ENCODE data around the gene INCA1. TPM values are rescaled to one million over a fixed set of nuclear protein-coding genes. Genes with fewer than 3 reads are reported as not detected.

Gene INCA1
- total and polyA plus RNA-seq, 2 of the 13 experiments (the other 11 are each of a cell fraction or from before 2014, with no cell fraction given): 0.93 to 2.6 TPM

- TF ChIP-seq ETS1 (CRISPR knock-in tag; IDR thresholded peaks at IDR 0.05) (no peak), ZNF577 (CRISPR knock-in tag; IDR thresholded peaks at IDR 0.05; ENCODE audit: borderline replicate concordance, low read depth) (no peak), ZNF792 (CRISPR knock-in tag; IDR thresholded peaks at IDR 0.05) (peak; percentile 22), ZNF737 (CRISPR knock-in tag; IDR thresholded peaks at IDR 0.05; ENCODE audit: borderline replicate concordance) (no peak), ZNF652 (CRISPR knock-in tag; IDR thresholded peaks at IDR 0.05; ENCODE audit: borderline replicate concordance, low read depth) (peak; percentile 97), JUND (CRISPR knock-in tag; IDR thresholded peaks at IDR 0.05) (no peak), MEIS1 (CRISPR knock-in tag; IDR thresholded peaks at IDR 0.05; ENCODE audit: borderline replicate concordance) (no peak), FOXJ3 (CRISPR knock-in tag; IDR thresholded peaks at IDR 0.05; ENCODE audit: borderline replicate concordance) (no peak), ZNF615 (CRISPR knock-in tag; IDR thresholded peaks at IDR 0.05; ENCODE audit: borderline replicate concordance) (0 out of 2 replicates have a peak, but pooled peaks have one; percentile 56), MEIS2 (CRISPR knock-in tag; IDR thresholded peaks at IDR 0.05) (peak; percentile 13), ZC3H4 (CRISPR knock-in tag; IDR thresholded peaks at IDR 0.05; ENCODE audit: borderline replicate concordance) (no peak), AKAP8 (CRISPR knock-in tag; IDR thresholded peaks at IDR 0.05) (no peak), ATF3 (CRISPR knock-in tag; IDR thresholded peaks at IDR 0.05) (no peak), NR1H2 (CRISPR knock-in tag; IDR thresholded peaks at IDR 0.05; ENCODE audit: borderline replicate concordance, low read depth) (no peak), NAIF1 (CRISPR knock-in tag; IDR thresholded peaks at IDR 0.05; ENCODE audit: borderline replicate concordance) (peak; percentile 75; the same call in 1 of the 2 replicates), MTF1 (CRISPR knock-in tag; IDR thresholded peaks at IDR 0.05) (no peak), FOXM1 (CRISPR knock-in tag; IDR thresholded peaks at IDR 0.05) (no peak), GLI4 (CRISPR knock-in tag; IDR thresholded peaks at IDR 0.05; ENCODE audit: borderline replicate concordance) (no peak), RXRA (CRISPR knock-in tag; IDR thresholded peaks at IDR 0.05) (no peak), U2AF2 (IDR thresholded peaks at IDR 0.05; ENCODE audit: low read depth, low read length) (no peak), TRIM22 (IDR thresholded peaks at IDR 0.05) (no peak), ZFY (CRISPR knock-in tag; IDR thresholded peaks at IDR 0.05) (no peak; the same call in 1 of the 2 replicates), MIER2 (CRISPR knock-in tag; IDR thresholded peaks at IDR 0.05) (0 out of 2 replicates have a peak, but pooled peaks have one; percentile 31), NFKB2 (CRISPR knock-in tag; IDR thresholded peaks at IDR 0.05; ENCODE audit: borderline replicate concordance) (no peak), ZIK1 (CRISPR knock-in tag; IDR thresholded peaks at IDR 0.05; ENCODE audit: borderline replicate concordance, low read depth) (no peak), TP53 (CRISPR knock-in tag; conservative IDR thresholded peaks at IDR 0.05) (no peak), ZNF275 (CRISPR knock-in tag; IDR thresholded peaks at IDR 0.05; ENCODE audit: borderline replicate concordance) (no peak), ZFP37 (CRISPR knock-in tag; IDR thresholded peaks at IDR 0.05; ENCODE audit: borderline replicate concordance) (no peak)
Measured at GRCh38 chr17:4966844-4967538, 30.3 kb downstream of the INCA1 start (continued).

All from HepG2 (cell line).